ES-I3 (cell line): ENCODE measurements around the gene RIMBP2.
"Not testable (repeated sequence)": the region's sequence is repeated elsewhere in the genome, so short reads cannot be mapped to it uniquely, and the experiment has no call there.

Experiments used
- H3K36me3 ChIP-seq: 2 replicates; pipeline ENCODE4 v1.6.1; 2013; ENCODE audit warnings: mild to moderate bottlenecking, low read length, control low read depth, moderate library complexity; ENCODE audit not compliant: insufficient read depth
- H3K4me1 ChIP-seq: 2 replicates; pipeline ENCODE4 v1.6.1; 2013; ENCODE audit warnings: mild to moderate bottlenecking, control low read depth, low read length; ENCODE audit not compliant: insufficient read depth
- H3K9ac ChIP-seq: 2 replicates; pipeline ENCODE4 v1.6.1; 2013; ENCODE audit warnings: low read depth, mild to moderate bottlenecking, low read length, moderate library complexity
- H3K9me3 ChIP-seq: 2 replicates; pipeline ENCODE4 v1.6.1; 2013; ENCODE audit warnings: mild to moderate bottlenecking, low read length, moderate library complexity; ENCODE audit not compliant: control insufficient read depth, insufficient read depth

The RIMBP2 gene, protein sequence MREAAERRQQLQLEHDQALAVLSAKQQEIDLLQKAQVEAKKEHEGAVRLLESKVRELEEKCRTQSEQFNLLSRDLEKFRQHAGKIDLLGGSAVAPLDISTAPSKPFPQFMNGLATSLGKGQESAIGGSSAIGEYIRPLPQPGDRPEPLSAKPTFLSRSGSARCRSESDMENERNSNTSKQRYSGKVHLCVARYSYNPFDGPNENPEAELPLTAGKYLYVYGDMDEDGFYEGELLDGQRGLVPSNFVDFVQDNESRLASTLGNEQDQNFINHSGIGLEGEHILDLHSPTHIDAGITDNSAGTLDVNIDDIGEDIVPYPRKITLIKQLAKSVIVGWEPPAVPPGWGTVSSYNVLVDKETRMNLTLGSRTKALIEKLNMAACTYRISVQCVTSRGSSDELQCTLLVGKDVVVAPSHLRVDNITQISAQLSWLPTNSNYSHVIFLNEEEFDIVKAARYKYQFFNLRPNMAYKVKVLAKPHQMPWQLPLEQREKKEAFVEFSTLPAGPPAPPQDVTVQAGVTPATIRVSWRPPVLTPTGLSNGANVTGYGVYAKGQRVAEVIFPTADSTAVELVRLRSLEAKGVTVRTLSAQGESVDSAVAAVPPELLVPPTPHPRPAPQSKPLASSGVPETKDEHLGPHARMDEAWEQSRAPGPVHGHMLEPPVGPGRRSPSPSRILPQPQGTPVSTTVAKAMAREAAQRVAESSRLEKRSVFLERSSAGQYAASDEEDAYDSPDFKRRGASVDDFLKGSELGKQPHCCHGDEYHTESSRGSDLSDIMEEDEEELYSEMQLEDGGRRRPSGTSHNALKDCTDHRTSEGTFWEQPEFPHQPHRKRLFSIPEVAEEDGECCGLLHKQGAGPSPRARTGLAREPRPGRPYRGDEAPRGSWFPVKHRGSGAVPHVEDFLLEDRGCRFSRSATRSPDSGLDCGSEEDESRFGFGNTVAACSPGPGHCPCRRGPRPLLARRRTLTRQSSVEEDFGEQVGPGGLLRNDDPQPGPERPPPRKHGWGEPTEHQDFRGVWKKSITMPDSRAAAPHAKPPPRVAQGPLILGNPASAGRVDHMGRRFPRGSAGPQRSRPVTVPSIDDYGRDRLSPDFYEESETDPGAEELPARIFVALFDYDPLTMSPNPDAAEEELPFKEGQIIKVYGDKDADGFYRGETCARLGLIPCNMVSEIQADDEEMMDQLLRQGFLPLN (N-terminal part only)

DNA sequence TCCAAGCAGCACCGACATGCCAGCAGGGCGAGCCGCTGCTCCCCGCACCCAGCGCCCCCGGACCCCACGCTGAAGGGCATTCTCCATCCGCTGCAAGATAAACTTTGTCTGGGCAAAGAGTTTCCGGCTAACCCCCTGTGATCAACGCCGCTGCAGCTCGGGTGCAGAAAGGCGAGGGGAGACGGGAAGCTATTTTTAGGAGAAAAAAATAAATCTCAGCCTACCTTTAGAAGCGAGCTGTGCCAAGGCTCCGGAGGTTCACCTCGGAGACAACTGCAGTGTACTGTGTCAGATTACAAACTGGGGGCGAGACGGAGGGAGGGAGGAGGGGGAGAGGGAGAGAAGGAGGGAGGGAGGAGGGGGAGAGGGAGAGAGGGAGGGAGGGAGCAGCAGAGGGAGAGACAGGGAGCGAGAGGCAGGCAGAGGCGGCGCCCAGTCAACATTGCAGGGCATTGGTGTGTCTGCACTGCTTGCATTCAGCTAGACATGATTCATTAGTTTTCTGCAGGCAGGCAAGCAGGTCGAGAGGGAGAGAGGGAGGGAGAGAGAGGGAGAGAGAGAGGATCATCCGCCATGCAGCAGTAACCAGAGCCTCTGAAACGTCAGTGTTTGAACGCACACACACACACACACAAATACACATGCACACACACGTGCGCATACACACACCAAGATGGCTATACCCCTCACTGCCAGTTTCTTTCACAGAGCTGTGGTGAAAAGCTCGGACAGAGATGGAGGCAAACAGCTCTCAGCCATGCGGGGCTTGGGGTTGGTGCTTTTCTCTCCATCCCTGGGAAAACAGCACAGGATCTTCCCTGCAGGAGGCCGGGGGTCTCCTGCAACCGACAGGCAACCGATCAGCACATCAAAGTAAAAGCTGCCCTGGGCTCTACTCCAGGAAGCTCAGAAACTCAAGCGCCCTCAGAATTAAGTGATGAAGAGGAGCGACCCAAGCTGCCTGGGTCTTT is at the start of gene RIMBP2:
Gene RIMBP2 (minus strand): TSS at position 302 of the 971 bp plus-strand sequence. CDS start 237,286 bp downstream, outside the sequence.
- peaks cover 4% of the 10 kb centered on the region; the same call in 1 of the 2 replicates for H3K9me3 ChIP-seq
- H3K4me1 ChIP-seq, result no peaks in the 10 kb centered on the region; the same call in 1 of the 2 replicates
- H3K9ac ChIP-seq, result peak within 1 kb of the TSS; percentile 60; the same call in 1 of the 2 replicates
- H3K36me3 ChIP-seq, result no peaks in the 10 kb centered on the region

DNA sequence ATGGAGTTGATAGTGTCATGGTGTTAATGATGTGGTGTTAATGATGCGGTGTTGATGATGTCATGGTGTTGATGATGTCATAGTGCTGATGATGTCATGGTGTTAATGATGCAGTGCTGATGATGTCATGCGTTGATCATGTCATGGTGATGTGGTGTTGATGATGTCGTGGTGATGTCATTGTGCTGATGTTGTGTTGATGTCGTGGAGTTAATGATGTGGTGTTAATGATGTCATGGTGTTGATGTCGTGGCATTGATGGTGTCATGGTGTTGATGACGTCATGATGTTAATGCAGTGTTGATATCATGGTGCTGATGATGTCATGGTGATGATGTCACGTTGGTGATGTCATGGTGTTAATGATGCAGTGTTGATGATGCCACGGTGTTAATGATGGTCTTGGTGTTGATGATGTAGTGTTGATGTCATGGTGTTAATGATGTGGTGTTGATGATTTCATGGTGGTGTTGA is 49.1 kb upstream of the RIMBP2 start:
- no peak overlapping the region for H3K9ac ChIP-seq
- H3K9me3 ChIP-seq, result peaks cover 2% of the 10 kb centered on the region; the same call in 1 of the 2 replicates
- H3K4me1 ChIP-seq, result no peaks in the 10 kb centered on the region
- no peaks in the 10 kb centered on the region for H3K36me3 ChIP-seq

DNA sequence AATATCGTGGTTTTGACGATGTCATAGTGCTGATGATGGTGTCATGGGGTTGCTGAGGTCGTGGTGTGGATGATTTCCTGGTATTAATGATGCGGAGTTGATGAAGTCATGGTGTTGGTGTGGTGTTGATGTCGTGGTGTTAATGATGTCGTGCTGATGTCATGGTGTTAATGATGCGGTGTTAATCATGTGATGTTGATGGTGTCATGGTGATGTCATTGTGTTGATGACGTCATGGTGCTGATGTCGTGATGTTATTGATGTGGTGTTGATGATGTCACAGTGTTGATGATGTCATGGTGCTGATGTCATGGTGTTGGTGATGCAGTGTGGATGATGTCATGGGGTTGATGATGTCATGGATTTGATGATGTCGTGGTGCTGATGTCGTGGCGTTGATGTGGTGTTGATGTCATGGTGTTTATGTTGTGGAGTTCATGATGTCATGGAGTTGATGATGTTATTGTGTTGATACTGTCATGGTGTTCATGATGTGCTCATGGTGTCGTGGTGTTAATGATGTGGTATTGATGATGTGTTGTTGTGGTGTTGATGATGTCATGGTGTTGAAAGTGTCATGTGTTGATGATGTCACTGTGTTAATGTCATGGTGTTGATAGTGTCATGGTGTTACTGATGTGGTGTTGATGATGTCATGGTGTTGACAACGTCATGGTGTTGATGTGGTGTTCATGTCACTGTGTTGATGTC is 48.5 kb upstream of the RIMBP2 start:
- no peak overlapping the region for H3K9ac ChIP-seq
- H3K36me3 ChIP-seq, result no peaks in the 10 kb centered on the region
- peaks cover 2% of the 10 kb centered on the region; the same call in 1 of the 2 replicates for H3K9me3 ChIP-seq
- H3K4me1 ChIP-seq, result no peaks in the 10 kb centered on the region

DNA sequence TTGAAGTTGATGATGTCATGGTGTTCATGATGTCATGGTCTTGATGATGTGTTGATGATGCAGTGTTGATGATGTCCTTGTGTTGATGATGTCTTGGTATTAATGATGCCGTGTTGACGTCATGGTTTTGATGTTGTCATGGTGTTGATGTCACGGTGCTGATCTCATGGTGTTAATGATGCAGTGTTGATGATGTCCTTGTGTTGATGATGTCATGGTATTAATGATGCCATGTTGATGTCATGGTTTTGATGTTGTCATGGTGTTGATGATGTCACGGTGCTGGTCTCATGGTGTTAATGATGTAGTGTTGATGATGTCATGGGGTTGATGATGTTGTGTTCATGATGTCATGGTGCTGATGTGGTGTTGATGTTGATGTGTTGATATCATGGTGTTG is 48.0 kb upstream of the RIMBP2 start:
- H3K9me3 ChIP-seq, result peaks cover 2% of the 10 kb centered on the region; the same call in 1 of the 2 replicates
- no peak overlapping the region for H3K9ac ChIP-seq
- no peaks in the 10 kb centered on the region for H3K36me3 ChIP-seq
- no peaks in the 10 kb centered on the region for H3K4me1 ChIP-seq

DNA sequence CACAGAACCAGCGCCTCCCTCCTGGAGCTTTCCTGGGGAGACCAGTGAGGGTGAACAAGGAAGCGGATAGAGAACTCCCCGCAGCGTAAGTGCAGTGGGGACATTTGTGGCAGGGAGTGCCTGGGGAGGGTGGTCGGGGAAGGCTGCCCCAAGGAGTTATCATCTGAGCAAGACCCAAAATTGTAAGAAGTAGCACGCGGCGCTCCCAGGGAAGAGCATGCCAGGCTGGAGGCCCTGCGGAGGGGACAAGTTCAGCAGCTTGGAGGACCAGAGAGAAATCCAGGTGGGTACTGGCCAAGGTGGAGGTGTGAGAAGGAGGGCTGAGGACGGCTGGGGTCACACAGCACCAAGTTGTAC is 46.2 kb upstream of the RIMBP2 start:
- no peak overlapping the region for H3K9ac ChIP-seq
- H3K9me3 ChIP-seq, result peaks cover 2% of the 10 kb centered on the region; the same call in 1 of the 2 replicates
- no peaks in the 10 kb centered on the region for H3K36me3 ChIP-seq
- H3K4me1 ChIP-seq, result no peaks in the 10 kb centered on the region

DNA sequence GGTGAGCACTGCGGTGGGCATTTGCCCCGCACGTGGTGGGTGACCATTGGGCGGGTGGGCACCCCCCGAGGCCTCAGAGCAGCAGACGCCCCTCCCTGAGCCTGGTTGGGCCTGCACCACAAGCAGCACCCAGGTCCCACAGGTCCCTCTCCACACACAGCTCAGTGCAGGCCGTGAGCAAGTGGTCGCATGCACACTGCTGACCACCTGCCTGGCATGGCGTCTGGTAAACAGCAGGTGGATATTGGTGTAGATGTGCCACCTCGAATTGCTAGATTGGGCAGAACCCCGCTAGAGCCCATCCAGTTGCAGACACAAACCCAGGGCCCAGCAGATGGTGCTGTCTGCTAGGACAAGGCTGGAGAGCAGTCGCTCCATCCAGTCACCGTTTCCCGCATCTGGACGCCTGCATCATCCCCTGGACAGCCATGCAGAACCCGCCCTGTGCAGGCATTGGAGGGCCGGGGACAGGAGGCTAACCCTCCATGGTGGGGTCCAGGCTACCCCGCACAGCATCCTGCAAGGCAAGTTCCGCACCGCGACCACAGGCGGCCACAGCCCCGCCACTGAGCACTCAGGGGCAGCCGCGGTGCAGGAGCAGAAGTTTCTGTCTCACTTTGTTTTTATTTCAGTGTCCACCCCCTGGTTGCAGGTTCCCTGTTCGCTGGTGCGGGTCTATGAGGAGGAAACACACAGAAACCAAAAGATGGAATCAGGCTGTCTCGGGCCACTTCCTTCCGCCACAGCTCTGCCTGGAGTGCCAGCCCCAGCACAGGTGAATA is 45.6 kb upstream of the RIMBP2 start:
- Histone ChIP-seq H3K4me1 (no peaks in the 10 kb centered on the region), H3K9me3 (peaks cover 2% of the 10 kb centered on the region; the same call in 1 of the 2 replicates), H3K36me3 (no peaks in the 10 kb centered on the region), H3K9ac (no peak overlapping the region)

DNA sequence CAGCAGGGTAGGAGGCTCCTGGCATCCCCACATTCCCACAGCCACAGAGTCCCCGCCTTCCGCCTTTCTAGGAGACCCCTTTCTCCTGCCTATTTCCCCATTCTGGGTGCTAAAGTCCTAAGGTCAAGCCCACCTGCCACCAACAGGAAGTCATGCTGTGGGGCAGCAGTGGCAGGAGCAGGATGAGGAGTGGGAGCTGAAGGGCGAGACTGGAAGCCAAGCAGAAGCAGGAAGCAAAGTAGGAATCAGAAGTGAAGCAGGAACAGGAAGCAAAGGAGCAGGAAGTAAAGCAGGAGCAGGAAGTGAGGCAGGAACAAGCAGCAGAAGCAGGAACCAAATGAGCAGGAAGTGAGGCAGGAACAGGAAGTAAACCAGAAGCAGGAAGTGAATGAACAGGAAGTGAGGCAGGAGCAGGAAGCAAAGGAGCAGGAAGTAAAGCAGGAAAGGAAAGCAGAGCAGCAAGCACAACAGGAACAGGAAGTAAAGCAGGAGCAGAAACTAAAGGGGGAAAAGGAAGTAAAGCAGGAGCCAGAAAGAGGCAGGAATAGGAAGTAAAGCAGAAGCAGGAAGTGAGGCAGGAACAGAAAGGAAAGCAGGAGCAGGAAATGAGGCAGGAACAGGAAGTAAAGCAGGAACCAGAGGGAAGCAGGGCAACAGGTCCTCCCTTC is 38.3 kb upstream of the RIMBP2 start:
- H3K9ac ChIP-seq, result no peak overlapping the region
- H3K36me3 ChIP-seq, result no peaks in the 10 kb centered on the region
- H3K9me3 ChIP-seq, result no peaks in the 10 kb centered on the region
- H3K4me1 ChIP-seq, result no peaks in the 10 kb centered on the region

DNA sequence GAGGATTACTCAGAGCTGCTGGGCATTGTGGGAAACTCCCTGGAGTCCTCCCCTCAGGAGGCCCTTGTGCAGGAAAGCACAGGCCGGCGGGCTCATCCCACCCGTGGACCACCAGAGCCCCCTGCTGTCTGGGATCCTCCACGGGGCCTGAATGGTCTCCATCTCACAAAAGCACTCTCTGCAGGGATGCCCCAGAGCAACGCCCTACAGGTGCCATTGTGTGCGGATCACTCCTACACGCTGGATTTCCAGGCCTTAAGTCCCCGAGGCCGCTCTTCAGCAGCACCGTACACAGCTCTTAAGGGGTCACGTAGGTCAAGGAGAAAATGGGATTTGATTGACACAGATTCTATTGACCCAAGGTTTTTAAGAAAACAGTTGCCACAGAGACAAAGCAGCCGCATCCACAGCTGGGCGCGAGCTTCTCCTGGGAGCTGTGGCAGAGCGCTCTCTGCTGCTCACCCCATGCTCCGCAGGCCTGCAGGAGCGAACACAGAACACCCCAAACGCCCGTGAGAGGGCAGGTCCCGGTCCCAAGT is 36.7 kb upstream of the RIMBP2 start:
- Histone ChIP-seq H3K9ac (no peak overlapping the region), H3K36me3 (no peaks in the 10 kb centered on the region), H3K9me3 (no peaks in the 10 kb centered on the region), H3K4me1 (no peaks in the 10 kb centered on the region; the same call in 1 of the 2 replicates)

DNA sequence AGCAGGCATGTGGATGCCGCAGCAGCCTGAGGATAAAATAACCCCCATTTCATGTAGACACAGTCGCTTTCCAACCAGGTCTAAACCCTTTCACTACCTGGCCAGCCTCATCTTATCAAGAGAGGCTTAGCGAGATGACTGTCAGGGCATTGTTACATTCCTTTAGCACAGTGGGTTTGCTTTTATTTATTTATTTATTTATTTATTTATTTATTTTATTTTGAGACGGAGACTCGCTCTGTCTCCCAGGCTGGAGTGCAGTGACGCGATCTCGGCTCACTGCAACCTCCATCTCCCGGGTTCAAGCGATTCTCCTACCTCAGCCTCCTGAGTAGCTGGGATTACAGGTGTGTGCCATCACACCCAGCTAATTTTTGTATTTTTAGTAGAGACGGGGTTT is 35.9 kb upstream of the RIMBP2 start:
- not testable (repeated sequence) for H3K36me3 ChIP-seq, H3K4me1 ChIP-seq

DNA sequence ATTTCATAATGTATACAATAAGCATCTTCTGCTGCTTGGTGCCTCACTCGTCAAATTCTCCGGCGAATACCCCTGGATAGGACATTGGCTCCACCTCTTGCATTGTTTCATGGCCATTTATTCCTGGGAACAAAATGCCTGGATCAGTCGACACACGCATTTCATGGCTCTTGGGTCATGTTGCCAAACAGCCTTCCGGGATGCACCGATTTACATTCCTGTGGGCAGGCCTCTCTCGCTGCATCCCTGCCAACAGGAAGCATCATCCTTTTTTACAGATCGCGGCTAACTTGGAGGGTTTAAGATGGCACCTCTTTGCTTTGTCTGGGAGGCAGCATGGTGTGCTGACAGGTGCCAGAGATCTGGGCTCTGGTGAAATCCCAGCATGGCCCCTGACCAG is 32.7 kb upstream of the RIMBP2 start:
- no peaks in the 10 kb centered on the region for H3K9me3 ChIP-seq
- H3K36me3 ChIP-seq, result no peaks in the 10 kb centered on the region
- no peaks in the 10 kb centered on the region; the same call in 1 of the 2 replicates for H3K4me1 ChIP-seq
- no peak overlapping the region for H3K9ac ChIP-seq

More for the DNA sequence above, 35.9 kb upstream of the RIMBP2 start:
- H3K9me3 ChIP-seq, H3K9ac ChIP-seq: not testable (repeated sequence)

DNA sequence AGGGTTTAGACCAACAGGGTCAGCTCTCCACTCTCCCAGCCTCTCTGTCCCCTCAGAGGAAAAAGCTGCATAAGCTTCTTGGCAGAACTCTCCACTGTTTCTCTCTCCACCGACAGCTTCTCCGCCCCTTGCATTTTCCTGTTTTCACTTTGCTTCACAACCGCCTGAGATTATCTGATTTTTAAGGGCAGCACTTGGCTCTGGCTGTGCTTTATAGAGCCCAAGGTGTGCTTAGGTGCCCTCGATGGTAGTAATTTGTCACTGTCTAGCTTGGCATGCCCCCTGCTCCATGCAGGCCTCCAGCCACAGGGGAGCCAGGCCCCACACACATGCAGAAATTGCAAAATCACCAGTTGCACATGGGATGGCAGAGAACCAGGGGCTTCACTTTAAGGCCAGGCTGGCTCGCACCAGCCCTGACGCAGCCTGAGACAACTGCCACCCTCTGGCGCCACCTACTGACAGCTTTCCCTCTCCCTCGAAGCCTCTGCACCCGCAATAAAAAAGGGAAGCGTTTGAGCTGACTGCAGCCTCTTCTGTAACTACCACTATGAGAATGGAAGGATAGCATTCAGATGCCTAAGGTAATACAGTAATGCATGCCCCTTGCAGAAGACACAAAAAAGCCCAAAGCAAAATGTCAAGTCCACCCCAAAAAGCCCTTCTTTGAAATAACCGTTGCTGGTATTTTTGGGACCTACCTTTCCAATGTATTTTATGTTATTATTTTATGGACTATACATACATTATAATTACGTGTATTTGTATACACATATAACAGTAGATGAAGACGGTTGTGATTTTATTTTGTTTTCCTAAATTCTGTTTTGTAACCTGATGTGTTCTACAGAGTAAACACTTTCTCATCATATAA is 32.0 kb upstream of the RIMBP2 start:
- no peaks in the 10 kb centered on the region; the same call in 1 of the 2 replicates for H3K4me1 ChIP-seq
- H3K36me3 ChIP-seq, result no peaks in the 10 kb centered on the region
- no peak overlapping the region for H3K9ac ChIP-seq
- no peaks in the 10 kb centered on the region for H3K9me3 ChIP-seq
